ENCODE measurements around the gene PRKCH.

GRCh38 chr14:61574514-61574807, 253.1 kb downstream of the PRKCH start:
- TF ChIP-seq POLR2A (IDR thresholded peaks at IDR 0.05; ENCODE audit: low read depth, low read length) (no peak), POLR2AphosphoS5 (IDR thresholded peaks at IDR 0.05; ENCODE audit: low read depth, low read length) (no peak)
